NCI-H460 (cell line): ENCODE measurements around the gene HMGB4. TPM values are rescaled to one million over a fixed set of nuclear protein-coding genes. Genes with fewer than 3 reads are reported as not detected.

ENCODE experiments used
- DNase-seq: peaks from one replicate; pipeline ENCODE4 v3.0.0-alpha.2; 2016; ENCODE audit warnings: low read depth; ENCODE audit errors: extremely low read depth
- total RNA-seq: library from RNA; depleted of rRNA; stranded (reverse); fragments of >200 nt; shearing (Covaris generic); gene quantifications from 2 replicates; pipeline ENCODE4 v1.2.3, GENCODE V29; 2014

HMGB4 gene
- total RNA-seq, 1 experiment from 2014 or later: not detected

DNA sequence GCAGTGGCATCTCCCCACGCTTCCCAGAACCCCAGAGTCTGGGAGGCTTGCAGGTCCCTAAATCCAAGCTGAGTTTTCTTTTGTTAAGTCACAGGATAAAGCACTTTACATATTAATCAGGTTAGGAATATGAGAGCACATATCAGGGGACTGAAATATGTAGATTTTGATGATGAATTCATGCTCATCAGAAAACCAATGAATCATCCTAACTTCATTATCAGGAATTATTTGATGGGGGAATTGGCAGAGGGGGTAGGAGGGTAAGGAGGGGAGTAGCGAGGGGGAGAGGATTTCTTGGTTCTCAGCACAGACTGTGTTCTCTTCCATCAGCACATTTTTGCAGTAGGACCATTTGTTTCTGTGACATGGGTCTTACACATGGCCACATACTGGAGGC lies 32.1 kb downstream of the HMGB4 start:
- no peak for DNase-seq

DNA sequence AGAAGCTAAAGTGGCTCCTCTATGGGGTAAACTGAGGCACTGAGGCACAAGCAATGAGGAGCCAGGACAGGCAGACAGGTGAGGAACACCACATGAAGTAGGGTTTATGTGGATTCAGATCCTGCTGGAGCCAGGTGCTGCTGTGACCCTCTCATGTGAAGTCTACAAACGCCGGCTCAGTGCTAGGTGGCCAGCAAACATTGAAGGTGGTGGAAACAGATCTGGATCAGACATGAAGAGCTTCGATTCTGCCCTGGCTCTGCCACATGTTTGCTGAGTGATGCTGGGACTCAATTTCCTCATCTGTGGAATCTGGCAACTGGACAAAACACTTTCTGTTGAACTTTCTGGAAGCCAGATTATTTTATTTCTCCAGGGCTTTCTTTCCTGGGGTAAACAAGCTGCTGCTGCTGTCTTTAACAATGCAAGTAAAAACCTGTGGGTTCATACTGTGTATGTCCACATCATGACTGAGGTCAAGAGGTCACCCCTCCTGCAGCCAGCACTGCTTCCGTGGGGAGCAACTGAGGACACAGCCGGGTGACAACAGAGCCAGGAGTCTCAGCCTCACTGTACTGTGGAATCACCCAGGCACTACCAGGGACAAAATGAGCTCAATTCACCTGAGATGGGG lies 33.3 kb downstream of the HMGB4 start:
- DNase-seq: no peak

DNA sequence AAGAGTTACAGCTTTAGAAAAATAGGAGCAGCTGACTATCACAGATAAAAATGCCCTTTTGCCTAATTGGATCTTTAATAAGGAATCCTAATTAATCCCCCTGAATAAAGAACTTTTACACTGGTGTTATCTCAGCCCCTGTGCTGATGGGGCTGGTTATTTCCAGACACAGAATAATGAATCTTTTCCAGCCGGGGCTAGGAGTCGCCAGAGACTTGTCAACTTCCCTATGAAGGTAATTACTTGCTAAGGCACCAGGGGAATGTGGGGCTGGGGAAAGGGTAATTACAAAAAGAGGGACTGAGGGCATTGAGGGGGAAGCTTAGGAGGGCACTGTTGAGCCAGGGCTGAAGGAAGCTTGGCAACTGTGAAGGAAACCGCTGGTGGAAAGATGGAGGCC lies 34.5 kb downstream of the HMGB4 start:
- no peak for DNase-seq

DNA sequence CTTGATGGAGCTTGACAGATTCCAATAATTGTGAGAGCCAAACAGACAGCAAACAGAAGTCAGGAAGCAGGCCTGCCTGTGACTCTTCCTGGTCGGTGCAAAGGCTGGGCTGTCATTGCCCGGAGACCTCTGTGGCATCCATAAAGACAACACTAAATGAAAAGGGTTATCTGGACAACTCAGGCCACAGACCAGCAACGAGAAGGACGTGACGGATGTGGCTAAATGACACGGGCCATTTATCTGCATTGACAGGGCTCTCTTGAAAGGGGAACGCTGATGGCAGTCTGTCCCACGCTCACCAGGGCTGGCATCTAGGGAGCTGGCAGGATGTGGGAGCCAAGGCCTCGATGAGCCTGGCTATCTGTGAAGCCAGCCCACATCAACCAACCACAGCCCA lies 35.0 kb downstream of the HMGB4 start:
- no peak for DNase-seq

DNA sequence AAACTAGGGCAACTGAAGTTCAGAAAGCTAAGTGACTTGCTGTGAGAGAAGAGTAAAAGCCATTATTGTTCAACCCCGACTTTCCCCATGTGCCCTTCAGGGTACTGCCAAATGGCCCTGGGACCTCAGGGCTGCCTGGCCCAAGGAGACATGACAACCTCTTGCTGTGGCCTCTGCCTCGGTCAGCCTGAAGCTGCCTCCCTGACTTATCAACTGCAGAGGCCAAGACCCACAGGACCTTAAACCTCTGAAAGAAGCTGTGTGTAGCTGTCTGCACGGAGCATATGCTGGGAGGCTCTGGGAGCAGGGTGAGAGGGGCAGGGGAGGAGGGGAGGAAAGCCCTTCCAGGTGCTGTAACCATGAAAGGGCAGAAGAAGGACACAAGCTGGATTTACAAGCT lies 35.9 kb downstream of the HMGB4 start:
- no peak for DNase-seq

DNA sequence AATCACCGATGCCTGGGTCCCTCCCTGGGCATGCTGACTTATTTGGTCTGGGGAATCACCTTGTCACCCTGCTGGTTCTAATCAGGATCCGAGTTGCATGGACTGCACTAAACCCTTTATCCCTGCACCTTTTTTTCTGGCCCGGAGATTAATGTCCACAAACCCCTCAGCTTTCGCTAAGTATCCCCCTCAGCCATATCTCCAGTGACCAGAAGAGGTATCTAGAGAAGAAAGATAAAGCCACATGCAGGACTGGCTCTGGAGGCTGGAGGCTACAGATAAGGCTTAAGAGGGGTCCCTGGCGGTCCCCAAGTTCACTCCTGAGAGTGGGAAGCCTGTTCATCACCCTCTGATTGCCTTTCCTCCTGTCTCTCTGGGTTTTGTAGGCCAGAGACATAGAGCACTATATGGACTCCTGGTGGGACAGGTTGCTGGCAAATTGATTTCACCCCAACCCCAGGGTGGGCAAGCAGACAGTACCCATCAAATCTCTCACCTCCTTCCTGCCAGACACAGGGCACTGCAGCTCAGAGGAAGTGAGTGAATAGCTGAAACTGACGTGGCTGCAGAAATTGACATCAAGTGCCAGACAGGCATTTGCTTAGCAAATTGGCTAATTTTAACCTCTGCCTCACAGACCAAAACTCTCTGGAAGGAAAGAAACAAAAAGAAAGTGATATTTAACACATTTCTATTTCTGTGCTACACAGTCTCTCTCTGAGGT lies 38.8 kb downstream of the HMGB4 start:
- DNase-seq: no peak

DNA sequence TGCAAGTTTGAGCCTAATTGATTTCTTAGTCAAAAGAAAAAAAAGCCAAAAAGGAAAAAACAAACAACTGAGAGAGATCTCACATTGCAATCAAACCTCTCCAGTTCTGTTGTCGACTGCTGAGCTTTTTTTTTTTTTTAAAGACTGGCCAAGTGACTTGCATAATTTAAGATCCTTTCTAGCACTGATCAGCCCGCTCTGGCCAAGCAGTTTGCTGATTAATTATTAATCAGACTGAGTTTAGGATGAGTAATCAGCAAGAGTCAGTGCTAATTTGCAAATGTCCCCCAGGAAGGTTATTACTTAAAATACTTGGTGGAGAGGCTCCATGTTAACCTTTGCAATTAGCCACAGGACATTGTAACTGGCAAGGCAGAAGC lies 39.3 kb downstream of the HMGB4 start:
- no peak for DNase-seq

DNA sequence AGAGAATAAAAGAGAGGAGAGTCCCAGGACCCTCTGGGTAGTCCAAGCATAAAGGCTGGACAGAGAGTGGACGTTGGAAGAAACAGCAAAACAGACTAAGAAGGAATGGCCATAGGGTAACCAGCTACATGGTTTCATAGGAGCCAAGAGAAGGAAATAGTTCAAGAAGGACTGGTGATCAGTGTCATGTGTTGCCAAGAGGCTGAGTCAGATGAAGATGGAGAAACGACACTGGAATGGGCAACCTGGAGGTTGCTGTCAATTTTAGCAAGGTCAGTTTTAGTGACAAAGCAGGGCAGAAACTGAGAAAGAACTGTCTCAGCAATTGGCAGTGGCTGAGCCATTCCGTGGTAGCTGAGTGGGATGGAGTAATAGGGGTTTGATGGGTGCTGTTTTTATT lies 41.4 kb downstream of the HMGB4 start:
- DNase-seq: no peak

DNA sequence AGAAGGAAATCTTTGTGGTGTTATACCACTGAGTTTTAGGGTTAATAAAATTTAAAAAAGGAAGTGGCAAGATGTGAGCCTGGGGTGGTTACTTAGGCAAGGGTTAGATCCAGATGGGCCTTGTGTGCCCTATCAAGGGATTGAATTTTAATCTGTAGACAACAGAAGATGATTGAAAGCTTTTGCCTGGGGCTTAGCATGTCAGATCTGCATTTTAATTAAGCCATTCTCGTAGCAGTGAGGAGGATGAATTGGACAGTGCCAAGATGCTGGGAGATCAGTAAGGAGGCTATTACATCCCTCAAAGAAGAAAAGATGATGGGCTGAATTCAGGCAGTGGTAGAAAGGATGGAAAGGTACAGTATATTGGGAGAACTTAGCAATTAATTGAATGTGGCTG lies 42.3 kb downstream of the HMGB4 start:
- DNase-seq: no peak

DNA sequence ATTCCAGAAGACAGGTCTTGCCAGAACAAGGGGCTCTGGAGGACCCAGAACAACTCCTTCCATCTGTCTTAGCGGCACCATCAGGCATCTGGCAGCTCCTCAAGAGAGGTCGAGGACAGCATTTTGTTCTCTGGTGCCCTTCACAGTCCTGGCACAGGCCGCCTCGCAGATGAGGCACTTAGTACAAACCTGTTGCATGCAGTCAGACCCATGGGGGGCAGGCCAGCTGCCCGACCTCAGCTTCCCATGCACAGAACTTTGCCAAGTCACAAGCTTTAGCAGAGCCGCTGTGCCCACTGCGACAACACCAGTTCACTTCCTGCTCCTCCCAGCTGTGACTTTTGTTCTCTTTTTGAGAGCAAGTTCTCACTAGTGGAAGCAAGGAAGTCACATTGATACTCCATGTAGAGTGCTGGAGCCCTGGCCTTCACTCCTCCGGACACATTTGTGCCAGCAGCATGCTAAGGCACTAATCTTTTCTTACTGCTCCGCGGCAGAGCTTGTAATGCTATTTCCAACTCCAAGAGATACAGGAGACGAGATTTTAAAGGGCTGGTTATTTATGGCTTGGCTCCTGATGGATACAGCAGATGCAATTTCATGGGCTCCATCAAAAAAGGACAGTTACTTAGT lies 44.6 kb downstream of the HMGB4 start:
- DNase-seq: no peak
